HEK293 (cell line): ENCODE measurements around the gene RAB11FIP5.

Experiments
- BCL11B ChIP-seq: fragments of 450-650 bp; formaldehyde crosslinking; IDR thresholded peaks from 2 replicates; pipeline ENCODE4 v1.5.1; 2016; ENCODE audit warnings: low read depth, missing biosample characterization, missing genetic modification characterization
- KLF16 ChIP-seq: fragments of 450-650 bp; formaldehyde crosslinking; IDR thresholded peaks from 2 replicates; pipeline ENCODE4 v1.5.1; 2017; ENCODE audit warnings: missing biosample characterization, missing genetic modification characterization
- KLF8 ChIP-seq: fragments of 450-650 bp; formaldehyde crosslinking; IDR thresholded peaks from 2 replicates; pipeline ENCODE4 v1.5.1; 2016; ENCODE audit warnings: missing biosample characterization, missing genetic modification characterization
- MYNN ChIP-seq: fragments of 450-650 bp; formaldehyde crosslinking; IDR thresholded peaks from 2 replicates; pipeline ENCODE4 v1.5.1; 2016; ENCODE audit warnings: missing biosample characterization, missing genetic modification characterization, borderline replicate concordance
- MZF1 ChIP-seq: fragments of 450-650 bp; formaldehyde crosslinking; IDR thresholded peaks from 2 replicates; pipeline ENCODE4 v1.5.1; 2017; ENCODE audit warnings: missing biosample characterization, missing genetic modification characterization, borderline replicate concordance
- SCRT2 ChIP-seq: fragments of 450-650 bp; formaldehyde crosslinking; IDR thresholded peaks from 2 replicates; pipeline ENCODE4 v1.5.1; 2016; ENCODE audit warnings: missing biosample characterization, missing genetic modification characterization
- SP3 ChIP-seq: fragments of 450-650 bp; formaldehyde crosslinking; IDR thresholded peaks from 2 replicates; pipeline ENCODE4 v1.5.1; 2016; ENCODE audit warnings: missing biosample characterization, missing genetic modification characterization
- ZBTB17 ChIP-seq: fragments of 450-650 bp; formaldehyde crosslinking; IDR thresholded peaks from 2 replicates; pipeline ENCODE4 v1.5.1; 2016; ENCODE audit warnings: missing biosample characterization, missing genetic modification characterization
- ZBTB20 ChIP-seq: fragments of 450-650 bp; formaldehyde crosslinking; IDR thresholded peaks from 2 replicates; pipeline ENCODE4 v1.5.1; 2016; ENCODE audit warnings: missing biosample characterization, missing genetic modification characterization
- ZBTB48 ChIP-seq: fragments of 450-650 bp; formaldehyde crosslinking; IDR thresholded peaks from 2 replicates; pipeline ENCODE4 v1.5.1; 2016; ENCODE audit warnings: missing biosample characterization, missing genetic modification characterization
- ZIC2 ChIP-seq: fragments of 450-650 bp; formaldehyde crosslinking; IDR thresholded peaks from 2 replicates; pipeline ENCODE4 v1.5.1; 2016; ENCODE audit warnings: missing biosample characterization, missing genetic modification characterization
- ZNF10 ChIP-seq: fragments of 450-650 bp; formaldehyde crosslinking; IDR thresholded peaks from 2 replicates; pipeline ENCODE4 v1.5.1; 2017; ENCODE audit warnings: missing biosample characterization, missing genetic modification characterization
- ZNF114 ChIP-seq: fragments of 450-650 bp; formaldehyde crosslinking; IDR thresholded peaks from 2 replicates; pipeline ENCODE4 v1.5.0; 2017; ENCODE audit warnings: missing biosample characterization, missing genetic modification characterization
- ZNF146 ChIP-seq: fragments of 450-650 bp; formaldehyde crosslinking; IDR thresholded peaks from 2 replicates; pipeline ENCODE4 v1.5.1; 2016; ENCODE audit warnings: missing biosample characterization, missing genetic modification characterization
- ZNF157 ChIP-seq: fragments of 450-650 bp; formaldehyde crosslinking; IDR thresholded peaks from 2 replicates; pipeline ENCODE4 v1.5.1; 2016; ENCODE audit warnings: missing biosample characterization, missing genetic modification characterization
- ZNF169 ChIP-seq: fragments of 450-650 bp; formaldehyde crosslinking; IDR thresholded peaks from 2 replicates; pipeline ENCODE4 v1.5.1; 2016; ENCODE audit warnings: missing biosample characterization, missing genetic modification characterization
- ZNF202 ChIP-seq: fragments of 450-650 bp; formaldehyde crosslinking; IDR thresholded peaks from 2 replicates; pipeline ENCODE4 v1.5.1; 2016; ENCODE audit warnings: missing biosample characterization, missing genetic modification characterization, borderline replicate concordance
- ZNF214 ChIP-seq: fragments of 450-650 bp; formaldehyde crosslinking; IDR thresholded peaks from 2 replicates; pipeline ENCODE4 v1.5.1; 2017; ENCODE audit warnings: missing biosample characterization, mild to moderate bottlenecking, missing genetic modification characterization, borderline replicate concordance
- ZNF274 ChIP-seq, 2 experiments: fragments of 200-500 bp in 1 of 2; fragments of 450-650 bp in 1 of 2; sonication (Bioruptor generic) in 1 of 2; formaldehyde crosslinking in 1 of 2; IDR thresholded peaks; 2 replicates each; pipeline versions ENCODE4 v1.5.1 to v1.6.1; 2014 to 2016; ENCODE audit warnings: borderline replicate concordance in 1 of 2, inconsistent platforms in 1 of 2, low read length in 1 of 2, missing biosample characterization in 1 of 2, missing genetic modification characterization in 1 of 2
- ZNF324 ChIP-seq: fragments of 450-650 bp; formaldehyde crosslinking; IDR thresholded peaks from 2 replicates; pipeline ENCODE4 v1.5.1; 2016; ENCODE audit warnings: missing biosample characterization, missing genetic modification characterization
- ZNF335 ChIP-seq: fragments of 450-650 bp; formaldehyde crosslinking; conservative IDR thresholded peaks from 2 replicates; pipeline ENCODE4 v1.5.1; 2016; ENCODE audit warnings: missing biosample characterization, missing genetic modification characterization
- ZNF366 ChIP-seq: fragments of 450-650 bp; formaldehyde crosslinking; conservative IDR thresholded peaks from 2 replicates; pipeline ENCODE4 v1.5.1; 2016; ENCODE audit warnings: missing biosample characterization, missing genetic modification characterization
- ZNF37A ChIP-seq: fragments of 450-650 bp; IDR thresholded peaks from 2 replicates; pipeline ENCODE4 v1.5.1; 2018; ENCODE audit warnings: missing biosample characterization, missing genetic modification characterization
- ZNF404 ChIP-seq: fragments of 450-650 bp; formaldehyde crosslinking; IDR thresholded peaks from 2 replicates; pipeline ENCODE4 v1.5.1; 2017; ENCODE audit warnings: missing biosample characterization, missing genetic modification characterization
- ZNF426 ChIP-seq: fragments of 450-650 bp; formaldehyde crosslinking; IDR thresholded peaks from 2 replicates; pipeline ENCODE4 v1.5.1; 2017; ENCODE audit warnings: missing biosample characterization, missing genetic modification characterization, mild to moderate bottlenecking, inconsistent platforms, moderate library complexity
- ZNF530 ChIP-seq: fragments of 450-650 bp; formaldehyde crosslinking; IDR thresholded peaks from 2 replicates; pipeline ENCODE4 v1.5.1; 2016; ENCODE audit warnings: low read depth, missing biosample characterization, missing genetic modification characterization
- ZNF548 ChIP-seq: fragments of 450-650 bp; formaldehyde crosslinking; IDR thresholded peaks from 2 replicates; pipeline ENCODE4 v1.5.1; 2016; ENCODE audit warnings: missing biosample characterization, missing genetic modification characterization
- ZNF621 ChIP-seq: fragments of 450-650 bp; formaldehyde crosslinking; IDR thresholded peaks from 2 replicates; pipeline ENCODE4 v1.5.1; 2017; ENCODE audit warnings: missing biosample characterization, missing genetic modification characterization
- ZNF626 ChIP-seq: fragments of 450-650 bp; sonication (Bioruptor Pico); formaldehyde crosslinking; IDR thresholded peaks from 2 replicates; pipeline ENCODE4 v1.5.1; 2018; ENCODE audit warnings: missing biosample characterization, missing genetic modification characterization, inconsistent platforms
- ZNF670 ChIP-seq: fragments of 450-650 bp; formaldehyde crosslinking; IDR thresholded peaks from 2 replicates; pipeline ENCODE4 v1.5.1; 2016; ENCODE audit warnings: missing biosample characterization, missing genetic modification characterization, low read depth
- ZNF76 ChIP-seq: fragments of 450-650 bp; formaldehyde crosslinking; IDR thresholded peaks from 2 replicates; pipeline ENCODE4; 2016; ENCODE audit warnings: low read depth, missing biosample characterization, missing genetic modification characterization, borderline replicate concordance
- ZNF785 ChIP-seq: fragments of 450-650 bp; formaldehyde crosslinking; IDR thresholded peaks from 2 replicates; pipeline ENCODE4 v1.5.1; 2016; ENCODE audit warnings: missing biosample characterization, missing genetic modification characterization
- ZNF791 ChIP-seq: fragments of 450-650 bp; formaldehyde crosslinking; IDR thresholded peaks from 2 replicates; pipeline ENCODE4 v1.5.1; 2016; ENCODE audit warnings: missing biosample characterization, missing genetic modification characterization
- ZNF830 ChIP-seq: fragments of 450-650 bp; IDR thresholded peaks from 2 replicates; pipeline ENCODE4 v1.5.0; 2018; ENCODE audit warnings: missing biosample characterization, missing genetic modification characterization, low read depth, mild to moderate bottlenecking, moderate library complexity
- TF ChIP-seq, protein P1 (sequence below): fragments of 450-650 bp; formaldehyde crosslinking; IDR thresholded peaks from 2 replicates; pipeline ENCODE4 v1.5.0; 2017; ENCODE audit warnings: missing biosample characterization, missing genetic modification characterization, borderline replicate concordance
- TF ChIP-seq, protein P2 (sequence below): fragments of 450-650 bp; formaldehyde crosslinking; IDR thresholded peaks from 2 replicates; pipeline ENCODE4 v1.5.1; 2017; ENCODE audit warnings: missing biosample characterization, missing genetic modification characterization
- TF ChIP-seq, protein P3 (sequence below): fragments of 450-650 bp; formaldehyde crosslinking; IDR thresholded peaks from 2 replicates; pipeline ENCODE4 v1.5.1; 2016; ENCODE audit warnings: missing biosample characterization, missing genetic modification characterization

RAB11FIP5 gene

GRCh38 chr2:73085691-73086090, 27.1 kb downstream of the RAB11FIP5 start (continued):
- TF ChIP-seq ZNF157 (tag by site-specific recombination) (no peak), ZNF274 (IDR thresholded peaks at IDR 0.05; ENCODE audit: low read length) (no peak), ZNF274 (tag by site-specific recombination; IDR thresholded peaks at IDR 0.05; ENCODE audit: borderline replicate concordance) (no peak), ZNF791 (tag by site-specific recombination) (peak; percentile 2; the same call in 1 of the 2 replicates), SP3 (tag by site-specific recombination) (no peak), ZNF626 (tag by site-specific recombination) (no peak), ZIC2 (peak; percentile 57; the same call in 1 of the 2 replicates), ZNF324 (no peak), ZNF146 (no peak), ZNF214 (tag by site-specific recombination) (no peak), ZNF621 (tag by site-specific recombination) (no peak), KLF16 (tag by site-specific recombination) (0 out of 2 replicates have a peak, but pooled peaks have one; percentile 55), ZNF76 (tag by site-specific recombination) (no peak), ZNF335 (tag by site-specific recombination) (no peak), ZNF169 (tag by site-specific recombination) (no peak), ZNF37A (tag by site-specific recombination) (no peak), ZNF202 (tag by site-specific recombination) (no peak), SCRT2 (0 out of 2 replicates have a peak, but pooled peaks have one; percentile 37), ZBTB20 (tag by site-specific recombination) (no peak), ZNF404 (tag by site-specific recombination) (no peak), ZBTB17 (tag by site-specific recombination) (peak; percentile 15; the same call in 1 of the 2 replicates), KLF8 (tag by site-specific recombination) (no peak), ZNF10 (tag by site-specific recombination) (no peak), ZNF548 (no peak), ZNF830 (tag by site-specific recombination) (no peak), ZBTB48 (no peak), ZNF426 (tag by site-specific recombination) (no peak), ZNF114 (tag by site-specific recombination) (no peak), ZNF785 (no peak), MYNN (no peak), MZF1 (tag by site-specific recombination) (no peak), ZNF530 (tag by site-specific recombination) (no peak), ZNF670 (tag by site-specific recombination) (no peak), BCL11B (tag by site-specific recombination) (no peak), ZNF366 (tag by site-specific recombination) (no peak)
- TF ChIP-seq, protein P1, sequence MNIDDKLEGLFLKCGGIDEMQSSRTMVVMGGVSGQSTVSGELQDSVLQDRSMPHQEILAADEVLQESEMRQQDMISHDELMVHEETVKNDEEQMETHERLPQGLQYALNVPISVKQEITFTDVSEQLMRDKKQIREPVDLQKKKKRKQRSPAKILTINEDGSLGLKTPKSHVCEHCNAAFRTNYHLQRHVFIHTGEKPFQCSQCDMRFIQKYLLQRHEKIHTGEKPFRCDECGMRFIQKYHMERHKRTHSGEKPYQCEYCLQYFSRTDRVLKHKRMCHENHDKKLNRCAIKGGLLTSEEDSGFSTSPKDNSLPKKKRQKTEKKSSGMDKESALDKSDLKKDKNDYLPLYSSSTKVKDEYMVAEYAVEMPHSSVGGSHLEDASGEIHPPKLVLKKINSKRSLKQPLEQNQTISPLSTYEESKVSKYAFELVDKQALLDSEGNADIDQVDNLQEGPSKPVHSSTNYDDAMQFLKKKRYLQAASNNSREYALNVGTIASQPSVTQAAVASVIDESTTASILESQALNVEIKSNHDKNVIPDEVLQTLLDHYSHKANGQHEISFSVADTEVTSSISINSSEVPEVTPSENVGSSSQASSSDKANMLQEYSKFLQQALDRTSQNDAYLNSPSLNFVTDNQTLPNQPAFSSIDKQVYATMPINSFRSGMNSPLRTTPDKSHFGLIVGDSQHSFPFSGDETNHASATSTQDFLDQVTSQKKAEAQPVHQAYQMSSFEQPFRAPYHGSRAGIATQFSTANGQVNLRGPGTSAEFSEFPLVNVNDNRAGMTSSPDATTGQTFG: no peak
- TF ChIP-seq, protein P2, sequence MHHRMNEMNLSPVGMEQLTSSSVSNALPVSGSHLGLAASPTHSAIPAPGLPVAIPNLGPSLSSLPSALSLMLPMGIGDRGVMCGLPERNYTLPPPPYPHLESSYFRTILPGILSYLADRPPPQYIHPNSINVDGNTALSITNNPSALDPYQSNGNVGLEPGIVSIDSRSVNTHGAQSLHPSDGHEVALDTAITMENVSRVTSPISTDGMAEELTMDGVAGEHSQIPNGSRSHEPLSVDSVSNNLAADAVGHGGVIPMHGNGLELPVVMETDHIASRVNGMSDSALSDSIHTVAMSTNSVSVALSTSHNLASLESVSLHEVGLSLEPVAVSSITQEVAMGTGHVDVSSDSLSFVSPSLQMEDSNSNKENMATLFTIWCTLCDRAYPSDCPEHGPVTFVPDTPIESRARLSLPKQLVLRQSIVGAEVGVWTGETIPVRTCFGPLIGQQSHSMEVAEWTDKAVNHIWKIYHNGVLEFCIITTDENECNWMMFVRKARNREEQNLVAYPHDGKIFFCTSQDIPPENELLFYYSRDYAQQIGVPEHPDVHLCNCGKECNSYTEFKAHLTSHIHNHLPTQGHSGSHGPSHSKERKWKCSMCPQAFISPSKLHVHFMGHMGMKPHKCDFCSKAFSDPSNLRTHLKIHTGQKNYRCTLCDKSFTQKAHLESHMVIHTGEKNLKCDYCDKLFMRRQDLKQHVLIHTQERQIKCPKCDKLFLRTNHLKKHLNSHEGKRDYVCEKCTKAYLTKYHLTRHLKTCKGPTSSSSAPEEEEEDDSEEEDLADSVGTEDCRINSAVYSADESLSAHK (tag by site-specific recombination): no peak
- TF ChIP-seq, protein P3, sequence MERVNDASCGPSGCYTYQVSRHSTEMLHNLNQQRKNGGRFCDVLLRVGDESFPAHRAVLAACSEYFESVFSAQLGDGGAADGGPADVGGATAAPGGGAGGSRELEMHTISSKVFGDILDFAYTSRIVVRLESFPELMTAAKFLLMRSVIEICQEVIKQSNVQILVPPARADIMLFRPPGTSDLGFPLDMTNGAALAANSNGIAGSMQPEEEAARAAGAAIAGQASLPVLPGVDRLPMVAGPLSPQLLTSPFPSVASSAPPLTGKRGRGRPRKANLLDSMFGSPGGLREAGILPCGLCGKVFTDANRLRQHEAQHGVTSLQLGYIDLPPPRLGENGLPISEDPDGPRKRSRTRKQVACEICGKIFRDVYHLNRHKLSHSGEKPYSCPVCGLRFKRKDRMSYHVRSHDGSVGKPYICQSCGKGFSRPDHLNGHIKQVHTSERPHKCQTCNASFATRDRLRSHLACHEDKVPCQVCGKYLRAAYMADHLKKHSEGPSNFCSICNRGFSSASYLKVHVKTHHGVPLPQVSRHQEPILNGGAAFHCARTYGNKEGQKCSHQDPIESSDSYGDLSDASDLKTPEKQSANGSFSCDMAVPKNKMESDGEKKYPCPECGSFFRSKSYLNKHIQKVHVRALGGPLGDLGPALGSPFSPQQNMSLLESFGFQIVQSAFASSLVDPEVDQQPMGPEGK (tag by site-specific recombination): peak; percentile 41; the same call in 1 of the 2 replicates
- TF ChIP-seq, all 188 proteins: peak for 10
